CD8-positive, alpha-beta memory T cell (primary cell): Measurements from ENCODE around the gene TSPAN9. TPM values are rescaled to one million over a fixed set of nuclear protein-coding genes. Genes with fewer than 3 reads are reported as not detected.

Experiments used
- CTCF ChIA-PET: fragments of 350-600 bp; sonication (Branson Sonifier 250); formaldehyde crosslinking; loops from one replicate; lab custom pipeline; 2021; ENCODE audit warnings: antibody characterized with exemption; lab: Charles Lee
- POLR2A ChIA-PET: fragments of 350-600 bp; sonication (Branson Sonifier 250); formaldehyde crosslinking; loops from one replicate; lab custom pipeline; 2021; ENCODE audit warnings: antibody characterized with exemption; lab: Charles Lee
- DNase-seq, 5 donors: peaks; one replicate each; pipeline versions ENCODE4 v3.0.0 to v3.0.0-alpha.2; 2020 to 2022; ENCODE audit warnings: mixed read lengths in 1 of 5
- H3K27ac ChIP-seq: one replicate; pipeline ENCODE4 v1.7.0; 2013; ENCODE audit warnings: low read depth, mild to moderate bottlenecking, low read length, moderate library complexity
- H3K27me3 ChIP-seq: 2 replicates; pipeline ENCODE4 v1.7.0; 2013; ENCODE audit warnings: low read length, mild to moderate bottlenecking; ENCODE audit not compliant: insufficient read depth, poor library complexity, severe bottlenecking
- H3K36me3 ChIP-seq: 2 replicates; pipeline ENCODE4 v1.7.0; 2013; ENCODE audit warnings: mild to moderate bottlenecking, low read length, moderate library complexity; ENCODE audit not compliant: insufficient read depth
- H3K4me1 ChIP-seq: 2 replicates; pipeline ENCODE4 v1.7.0; 2013; ENCODE audit warnings: mild to moderate bottlenecking, low read length, moderate library complexity; ENCODE audit not compliant: insufficient read depth
- H3K4me3 ChIP-seq: 2 replicates; pipeline ENCODE4 v1.7.0; 2013; ENCODE audit warnings: mild to moderate bottlenecking, low read length
- H3K9me3 ChIP-seq: 2 replicates; pipeline ENCODE4 v1.7.0; 2013; ENCODE audit warnings: mild to moderate bottlenecking, low read length
- H3K27ac Mint-ChIP-seq, 8 donors: one replicate each; pipeline ENCODE4 v1.8.0; 2020 to 2021; ENCODE audit warnings: mixed read lengths in 8 of 8, mild to moderate bottlenecking in 6 of 8, inconsistent platforms in 3 of 8, moderate library complexity in 3 of 8
- H3K27me3 Mint-ChIP-seq, 2 donors: one replicate each; pipeline ENCODE4 v1.8.0; 2020 to 2021; ENCODE audit warnings: mixed read lengths in 2 of 2, mild to moderate bottlenecking in 1 of 2, moderate library complexity in 1 of 2
- H3K36me3 Mint-ChIP-seq, 3 donors: one replicate each; pipeline ENCODE4 v1.8.0; 2020 to 2021; ENCODE audit warnings: mixed read lengths in 3 of 3, inconsistent platforms in 1 of 3, mild to moderate bottlenecking in 1 of 3
- H3K4me1 Mint-ChIP-seq, 3 donors: one replicate each; pipeline ENCODE4 v1.8.0; 2020 to 2021; ENCODE audit warnings: mixed read lengths in 3 of 3, inconsistent platforms in 1 of 3, mild to moderate bottlenecking in 1 of 3
- H3K4me3 Mint-ChIP-seq, 7 donors: one replicate each; pipeline ENCODE4 v1.8.0; 2020 to 2021; ENCODE audit warnings: mixed read lengths in 7 of 7, mild to moderate bottlenecking in 6 of 7, moderate library complexity in 4 of 7, inconsistent platforms in 2 of 7
- H3K9me3 Mint-ChIP-seq, 5 donors: one replicate each; pipeline ENCODE4 v1.8.0; 2020 to 2022; ENCODE audit warnings: mixed read lengths in 5 of 5, mild to moderate bottlenecking in 3 of 5, moderate library complexity in 2 of 5, inconsistent platforms in 1 of 5
- polyA plus RNA-seq: library from polyadenylated mRNA; unstranded; fragments of 300-500 nt; fragmentation: Illumina TruSeq; gene quantifications from one replicate; pipeline ENCODE4 v1.2.3, GENCODE V29; 2021
- total RNA-seq, 2 experiments: library from RNA; stranded (reverse); gene quantifications; one replicate each; pipeline ENCODE4 v1.2.3, GENCODE V29; 2021

Gene TSPAN9
- total and polyA plus RNA-seq, 3 experiments from 2014 or later = 0.33 to 0.79 TPM; not detected in 1

DNA sequence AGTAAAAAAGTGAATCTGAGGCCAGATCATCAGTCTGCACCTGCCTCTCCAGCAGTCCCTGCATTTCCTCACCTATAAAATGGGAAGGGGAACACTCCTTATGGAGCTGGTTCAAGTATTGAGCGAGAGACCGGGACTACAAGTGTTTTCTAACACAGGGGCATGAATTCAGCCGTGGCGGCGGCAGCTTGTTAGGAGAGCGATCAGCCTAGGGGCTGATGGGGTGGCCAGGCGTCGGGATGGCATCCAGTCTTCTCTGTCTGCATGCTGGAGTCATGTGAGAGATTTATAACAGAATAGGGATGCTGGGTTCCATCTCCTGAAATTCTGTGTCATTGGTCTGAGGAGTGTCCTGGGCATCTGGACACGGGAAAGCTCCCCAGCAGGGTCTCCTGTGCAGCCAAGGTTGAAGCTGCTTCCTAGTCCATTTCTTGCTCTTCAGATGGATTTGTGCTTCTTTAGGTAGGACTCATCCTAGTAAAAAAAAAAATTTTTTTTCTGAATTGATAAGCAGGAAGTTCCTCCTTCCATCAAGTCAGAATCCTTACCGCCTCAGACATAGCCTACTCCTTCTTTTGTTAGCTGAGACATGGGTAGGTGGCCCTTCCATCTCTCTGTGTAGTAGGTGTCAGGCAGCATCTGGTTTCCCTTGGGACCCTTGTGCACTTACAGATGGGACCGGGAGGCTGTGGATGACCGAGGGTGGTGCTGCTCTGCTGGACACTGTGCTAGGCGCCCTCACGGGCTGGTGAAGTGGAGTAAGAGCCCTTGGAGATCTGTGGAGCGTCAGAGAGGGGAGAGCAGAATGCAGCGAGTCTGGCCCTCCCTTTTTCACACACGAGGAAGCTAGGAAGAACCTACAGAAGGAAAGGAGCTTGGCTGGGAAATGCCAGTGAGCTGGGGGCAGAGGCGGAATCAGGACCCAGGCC is 146.7 kb downstream of the TSPAN9 start:
- peaks cover 6 to 13% of the 10 kb centered on the region in 2 donors for H3K27me3 Mint-ChIP-seq
- H3K4me3 Mint-ChIP-seq = no peak overlapping the region
- Histone ChIP-seq H3K27ac (no peak overlapping the region), H3K4me1 (no peaks in the 10 kb centered on the region), H3K9me3 (no peaks in the 10 kb centered on the region), H3K4me3 (no peak overlapping the region), H3K27me3 (no peaks in the 10 kb centered on the region), H3K36me3 (no peaks in the 10 kb centered on the region)
- POLR2A ChIA-PET = no interaction called here
- H3K36me3 Mint-ChIP-seq = peaks cover 0 to 5% (median 0%) of the 10 kb centered on the region in 3 donors
- peaks cover 0 to 2% (median 0%) of the 10 kb centered on the region in 5 donors for H3K9me3 Mint-ChIP-seq
- DNase-seq = no peak
- CTCF ChIA-PET = interaction anchor here (0.8 kb wide), 1 partner anchor 11 kb away, joined by 3 read pairs; no protein-coding TSS in a partner anchor
- no peaks in the 10 kb centered on the region for H3K4me1 Mint-ChIP-seq
- no peak overlapping the region for H3K27ac Mint-ChIP-seq

- Histone ChIP-seq H3K9me3 (no peaks in the 10 kb centered on the region), H3K36me3 (no peaks in the 10 kb centered on the region), H3K4me3 (no peak overlapping the region), H3K27me3 (no peaks in the 10 kb centered on the region), H3K4me1 (no peaks in the 10 kb centered on the region), H3K27ac (no peak overlapping the region)
- no peak for DNase-seq
- Mint-ChIP-seq H3K36me3 (peaks cover 0 to 7% (median 2%) of the 10 kb centered on the region in 3 donors), H3K4me3 (no peak overlapping the region), H3K4me1 (no peaks in the 10 kb centered on the region), H3K27me3 (peaks cover 6 to 13% of the 10 kb centered on the region in 2 donors), H3K9me3 (peaks cover 0 to 5% (median 0%) of the 10 kb centered on the region in 5 donors), H3K27ac (no peak overlapping the region)
- ChIA-PET POLR2A (no interaction called here), CTCF (interaction anchor here (0.8 kb wide), 1 partner anchor 11 kb away, joined by 3 read pairs; no protein-coding TSS in a partner anchor)
These were observed 147.3 kb downstream of the TSPAN9 start for GRCh38 chr12:3224530-3224903.

DNA sequence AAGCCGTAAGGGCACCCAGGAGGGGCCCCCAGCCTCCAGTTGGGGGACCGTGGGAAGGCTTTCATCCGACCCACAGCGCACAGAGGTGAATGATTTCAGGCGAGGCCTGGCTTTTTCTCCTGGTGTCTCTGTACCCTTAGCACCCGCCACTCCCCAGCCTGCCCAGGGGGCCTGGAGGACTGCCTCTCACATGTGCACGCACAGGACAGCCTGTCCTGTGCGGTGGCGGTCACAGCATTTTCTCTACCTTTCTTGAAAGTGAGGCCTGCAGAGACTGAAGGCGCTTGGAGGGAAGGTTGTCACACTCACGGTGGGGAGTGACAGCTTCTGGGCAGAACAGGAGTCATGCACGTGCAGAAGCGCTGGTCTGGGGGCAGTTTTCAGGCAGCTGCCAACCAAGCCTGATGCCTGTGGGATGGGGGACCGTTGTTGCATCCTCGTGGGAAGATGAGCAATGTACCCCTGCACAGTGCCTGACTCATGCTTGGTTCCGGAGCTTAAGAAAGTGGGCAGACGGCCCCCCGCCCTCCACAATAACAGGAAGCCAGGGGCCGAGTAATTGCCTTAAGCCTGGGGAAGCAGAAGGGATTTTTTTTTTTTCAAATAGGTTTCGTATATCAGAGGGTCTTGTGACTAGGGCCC is 148.1 kb downstream of the TSPAN9 start:
- H3K9me3 Mint-ChIP-seq = peaks cover 0 to 5% (median 0%) of the 10 kb centered on the region in 5 donors
- DNase-seq = no peak
- H3K4me3 Mint-ChIP-seq = no peak overlapping the region
- Histone ChIP-seq H3K4me3 (no peak overlapping the region), H3K27ac (no peak overlapping the region), H3K36me3 (no peaks in the 10 kb centered on the region), H3K4me1 (no peaks in the 10 kb centered on the region), H3K27me3 (no peaks in the 10 kb centered on the region), H3K9me3 (no peaks in the 10 kb centered on the region)
- peaks cover 6 to 18% of the 10 kb centered on the region in 2 donors for H3K27me3 Mint-ChIP-seq
- H3K27ac Mint-ChIP-seq = no peak overlapping the region
- ChIA-PET CTCF (no interaction called here), POLR2A (no interaction called here)
- peaks cover 0 to 7% (median 2%) of the 10 kb centered on the region in 3 donors for H3K36me3 Mint-ChIP-seq
- H3K4me1 Mint-ChIP-seq = no peaks in the 10 kb centered on the region

DNA sequence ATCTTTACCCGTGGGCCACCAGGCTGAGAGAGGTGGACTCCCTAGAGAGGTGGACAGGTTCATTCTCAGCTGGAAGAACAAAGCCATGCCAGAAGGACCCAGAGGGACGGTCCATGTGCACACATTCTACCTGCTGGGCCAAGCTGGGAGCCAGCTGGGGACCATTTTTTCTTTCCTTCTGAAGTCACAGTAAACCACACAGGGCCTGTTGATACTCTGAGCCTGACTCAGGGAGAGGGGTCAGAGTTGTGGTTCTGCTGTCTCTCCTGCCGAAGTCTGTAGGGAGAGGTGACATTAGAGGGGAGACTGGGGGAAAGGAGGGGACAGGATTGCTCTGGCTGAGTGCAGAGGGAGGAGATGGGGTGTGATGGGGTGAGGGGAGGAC is 148.6 kb downstream of the TSPAN9 start:
- H3K36me3 ChIP-seq = no peaks in the 10 kb centered on the region
- no peaks in the 10 kb centered on the region for H3K4me1 ChIP-seq
- DNase-seq = no peak
- H3K27me3 ChIP-seq = no peaks in the 10 kb centered on the region
- Mint-ChIP-seq H3K27ac (no peak overlapping the region), H3K4me1 (no peaks in the 10 kb centered on the region), H3K27me3 (peaks cover 9 to 19% of the 10 kb centered on the region in 2 donors), H3K9me3 (peaks cover 0 to 5% (median 0%) of the 10 kb centered on the region in 5 donors), H3K36me3 (peaks cover 0 to 7% (median 2%) of the 10 kb centered on the region in 3 donors), H3K4me3 (no peak overlapping the region)
- H3K27ac ChIP-seq = no peak overlapping the region
- ChIA-PET CTCF (no interaction called here), POLR2A (no interaction called here)
- no peak overlapping the region for H3K4me3 ChIP-seq
- no peaks in the 10 kb centered on the region for H3K9me3 ChIP-seq

DNA sequence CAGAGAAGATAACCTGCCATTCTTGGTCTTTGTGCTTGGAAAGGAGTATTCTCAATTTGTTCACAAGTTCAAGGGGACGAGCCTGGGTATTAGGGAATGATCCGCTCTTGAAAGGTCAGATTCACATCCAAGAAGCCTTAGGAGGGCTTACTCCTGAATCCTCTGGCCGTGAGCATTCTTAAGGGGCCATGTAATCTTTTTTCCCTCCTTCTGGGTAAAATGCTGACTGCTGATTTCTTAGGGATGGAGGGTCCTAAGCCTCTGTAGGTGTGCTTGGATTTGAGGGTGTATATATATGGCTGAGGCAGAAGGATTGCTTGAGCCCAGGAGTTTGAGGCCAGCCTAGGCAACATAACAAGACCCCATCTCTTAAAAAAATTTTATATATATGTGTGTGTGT is 149.1 kb downstream of the TSPAN9 start:
- Mint-ChIP-seq H3K4me3 (no peak overlapping the region), H3K4me1 (no peaks in the 10 kb centered on the region), H3K36me3 (peaks cover 0 to 7% (median 2%) of the 10 kb centered on the region in 3 donors), H3K27me3 (peaks cover 12 to 23% of the 10 kb centered on the region in 2 donors), H3K9me3 (peaks cover 0 to 5% (median 0%) of the 10 kb centered on the region in 5 donors), H3K27ac (no peak overlapping the region)
- H3K27me3 ChIP-seq = no peaks in the 10 kb centered on the region
- H3K36me3 ChIP-seq = no peaks in the 10 kb centered on the region
- H3K9me3 ChIP-seq = no peaks in the 10 kb centered on the region
- POLR2A ChIA-PET = no interaction called here
- DNase-seq = no peak
- H3K4me3 ChIP-seq = no peak overlapping the region
- no peak overlapping the region for H3K27ac ChIP-seq
- H3K4me1 ChIP-seq = no peaks in the 10 kb centered on the region
- CTCF ChIA-PET = no interaction called here

DNA sequence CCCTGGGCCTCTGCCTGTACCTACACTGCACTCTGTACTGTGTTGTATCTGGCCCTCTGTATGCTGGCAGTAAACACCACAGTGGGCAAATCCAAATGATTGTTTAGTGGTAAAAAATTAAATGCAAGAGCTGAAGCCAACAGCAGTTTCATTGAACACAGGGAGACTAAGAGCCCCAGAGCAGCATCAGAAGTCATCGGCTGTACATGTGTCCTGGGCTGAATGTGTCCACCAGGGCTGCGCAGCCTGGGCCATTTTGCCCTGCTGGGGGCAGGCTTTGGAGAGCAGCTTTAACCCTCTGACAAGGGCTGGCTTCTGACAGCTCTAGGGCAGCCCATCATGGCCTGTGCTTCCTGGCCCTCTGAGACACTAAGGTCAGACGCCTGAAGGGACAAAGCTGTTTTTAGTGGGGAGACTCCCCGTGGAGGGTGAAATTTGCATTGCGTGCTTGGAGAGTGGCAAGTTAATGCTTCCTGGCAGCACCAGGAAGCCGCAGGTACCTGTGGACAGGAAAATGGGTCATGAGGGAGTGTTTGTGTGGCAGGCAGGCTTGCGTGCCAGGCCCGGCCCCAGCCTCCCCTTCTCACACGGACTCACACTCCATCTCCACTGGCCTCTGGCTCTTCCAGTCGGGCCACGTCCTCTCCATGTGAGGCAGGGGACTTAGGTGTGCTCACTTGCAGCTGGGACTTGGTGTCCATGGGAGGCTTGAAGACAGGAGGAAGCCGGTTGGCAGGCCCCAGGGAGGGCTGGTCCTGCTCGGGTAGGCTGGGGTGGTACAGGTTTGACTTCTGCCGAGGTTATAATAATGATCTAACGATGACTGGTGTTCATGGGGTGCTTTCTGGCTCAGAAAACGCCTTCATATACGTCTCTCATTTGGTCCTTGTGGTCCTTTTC is 150.1 kb downstream of the TSPAN9 start:
- H3K27me3 Mint-ChIP-seq = peaks cover 15 to 31% of the 10 kb centered on the region in 2 donors

DNA sequence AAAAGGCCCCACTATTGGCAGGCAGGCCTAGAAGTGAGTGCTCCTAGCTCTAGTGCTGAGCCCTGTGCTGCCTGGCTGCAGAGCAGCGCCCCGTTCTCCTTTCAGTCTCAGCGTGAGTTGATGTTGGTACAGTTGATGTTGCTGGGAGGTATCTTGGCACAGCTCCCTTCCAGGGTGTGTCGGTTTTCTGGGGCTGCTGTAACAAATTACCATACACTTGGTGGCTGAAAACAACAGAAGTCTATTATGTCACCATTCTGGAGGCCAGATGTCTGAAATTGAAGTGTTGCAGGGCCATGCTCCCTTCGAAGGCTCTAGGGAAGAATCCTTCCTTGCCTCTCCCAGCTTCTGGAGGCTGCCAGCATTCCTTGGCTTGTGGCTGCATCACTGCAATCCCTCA is 151.4 kb downstream of the TSPAN9 start:
- Mint-ChIP-seq H3K4me1 (no peaks in the 10 kb centered on the region), H3K9me3 (peaks cover 0 to 5% (median 0%) of the 10 kb centered on the region in 5 donors), H3K36me3 (peaks cover 0 to 7% (median 2%) of the 10 kb centered on the region in 3 donors), H3K27me3 (peaks cover 15 to 35% of the 10 kb centered on the region in 2 donors), H3K4me3 (no peak overlapping the region), H3K27ac (no peak overlapping the region)
- H3K27me3 ChIP-seq = no peaks in the 10 kb centered on the region
- ChIA-PET POLR2A (no interaction called here), CTCF (no interaction called here)
- no peak for DNase-seq
- no peaks in the 10 kb centered on the region for H3K9me3 ChIP-seq
- H3K36me3 ChIP-seq = no peaks in the 10 kb centered on the region
- no peak overlapping the region for H3K27ac ChIP-seq
- no peak overlapping the region for H3K4me3 ChIP-seq
- no peaks in the 10 kb centered on the region for H3K4me1 ChIP-seq

More for the DNA sequence above, 150.1 kb downstream of the TSPAN9 start:
- peaks cover 0 to 7% (median 2%) of the 10 kb centered on the region in 3 donors for H3K36me3 Mint-ChIP-seq
- H3K4me1 Mint-ChIP-seq = no peaks in the 10 kb centered on the region
- Histone ChIP-seq H3K27me3 (no peaks in the 10 kb centered on the region), H3K4me1 (no peaks in the 10 kb centered on the region), H3K9me3 (no peaks in the 10 kb centered on the region), H3K4me3 (no peak overlapping the region), H3K36me3 (no peaks in the 10 kb centered on the region), H3K27ac (no peak overlapping the region)
- no peak overlapping the region for H3K27ac Mint-ChIP-seq
- peaks cover 0 to 5% (median 0%) of the 10 kb centered on the region in 5 donors for H3K9me3 Mint-ChIP-seq
- no peak for DNase-seq
- ChIA-PET POLR2A (no interaction called here), CTCF (no interaction called here)
- H3K4me3 Mint-ChIP-seq = no peak overlapping the region
